ENCODE measurements around the gene BABAM2.
"Not testable (repeated sequence)": the region's sequence is repeated elsewhere in the genome, so short reads cannot be mapped to it uniquely, and the experiment has no call there.

The BABAM2 gene

GRCh38 chr2:27857417-27858172, 32.9 kb upstream of the BABAM2 start:
- no peak for TF ChIP-seq CTCF (IDR thresholded peaks at IDR 0.05; ENCODE audit: low read depth, low read length)
- H3K27ac ChIP-seq: no peak overlapping the region
- no peak for DNase-seq

GRCh38 chr2:27860111-27860510, 30.4 kb upstream of the BABAM2 start:
- H3K9me3 ChIP-seq (ENCODE audit: severe bottlenecking): peaks cover 11% of the 10 kb centered on the region
- H3K27ac ChIP-seq: no peak overlapping the region

More at GRCh38 chr2:27857417-27858172, 32.9 kb upstream of the BABAM2 start:
- H3K27me3 ChIP-seq (ENCODE audit: insufficient read depth, low read depth, severe bottlenecking): no peaks in the 10 kb centered on the region
- peaks cover 11% of the 10 kb centered on the region for H3K9me3 ChIP-seq (ENCODE audit: severe bottlenecking)
- H3K4me3 ChIP-seq (ENCODE audit: low read depth, low read length): no peak overlapping the region
- H3K36me3 ChIP-seq: no peaks in the 10 kb centered on the region

GRCh38 chr2:27863146-27863545, 27.4 kb upstream of the BABAM2 start:
- Histone ChIP-seq H3K4me3 (ENCODE audit: low read depth, low read length) (no peak overlapping the region), H3K27me3 (ENCODE audit: insufficient read depth, low read depth, severe bottlenecking) (no peaks in the 10 kb centered on the region), H3K27ac (no peak overlapping the region), H3K9me3 (ENCODE audit: severe bottlenecking) (peaks cover 2% of the 10 kb centered on the region), H3K36me3 (no peaks in the 10 kb centered on the region)
- TF ChIP-seq CTCF (IDR thresholded peaks at IDR 0.05; ENCODE audit: low read depth, low read length): no peak
- no peak for DNase-seq

More at GRCh38 chr2:27860111-27860510, 30.4 kb upstream of the BABAM2 start:
- no peak for TF ChIP-seq CTCF (IDR thresholded peaks at IDR 0.05; ENCODE audit: low read depth, low read length)
- Histone ChIP-seq H3K27me3 (ENCODE audit: insufficient read depth, low read depth, severe bottlenecking) (no peaks in the 10 kb centered on the region), H3K36me3 (no peaks in the 10 kb centered on the region), H3K4me3 (ENCODE audit: low read depth, low read length) (no peak overlapping the region)
- DNase-seq: no peak

- H3K9me3 ChIP-seq (ENCODE audit: severe bottlenecking); H3K36me3 ChIP-seq; H3K27ac ChIP-seq; H3K27me3 ChIP-seq (ENCODE audit: insufficient read depth, low read depth, severe bottlenecking); H3K4me3 ChIP-seq (ENCODE audit: low read depth, low read length); DNase-seq: not testable (repeated sequence)
Observed at GRCh38 chr2:27863955-27864354, 26.6 kb upstream of the BABAM2 start.

- Histone ChIP-seq H3K27ac (no peak overlapping the region), H3K27me3 (ENCODE audit: insufficient read depth, low read depth, severe bottlenecking) (no peaks in the 10 kb centered on the region), H3K4me3 (ENCODE audit: low read depth, low read length) (no peak overlapping the region), H3K9me3 (ENCODE audit: severe bottlenecking) (no peaks in the 10 kb centered on the region), H3K36me3 (no peaks in the 10 kb centered on the region)
- DNase-seq: no peak
- no peak for TF ChIP-seq CTCF (IDR thresholded peaks at IDR 0.05; ENCODE audit: low read depth, low read length)
Observed at GRCh38 chr2:27866237-27866636, 24.3 kb upstream of the BABAM2 start.

- DNase-seq: no peak
- no peaks in the 10 kb centered on the region for H3K9me3 ChIP-seq (ENCODE audit: severe bottlenecking)
- no peak for TF ChIP-seq CTCF (IDR thresholded peaks at IDR 0.05; ENCODE audit: low read depth, low read length)
- H3K36me3 ChIP-seq: no peaks in the 10 kb centered on the region
- H3K27ac ChIP-seq: no peak overlapping the region
- no peaks in the 10 kb centered on the region for H3K27me3 ChIP-seq (ENCODE audit: insufficient read depth, low read depth, severe bottlenecking)
- no peak overlapping the region for H3K4me3 ChIP-seq (ENCODE audit: low read depth, low read length)
Observed at GRCh38 chr2:27869763-27870162, 20.8 kb upstream of the BABAM2 start.

All from WERI-Rb-1 (cell line).